Central memory CD8-positive, alpha-beta T cell (primary cell): ENCODE data around the gene OBI1.
A peak's percentile ranks its signal among the peaks of the same experiment; 100 is the strongest.

Experiments
- ATAC-seq: fragments of 150-1000 bp; cut with Tn5 transposase; replicated peaks from 2 replicates; pipeline ENCODE4 v1.10.0; 2022; ENCODE audit warnings: mild to moderate bottlenecking, moderate FRiP score, moderate number of reproducible peaks; ENCODE audit not compliant: poor library complexity, severe bottlenecking; ENCODE audit errors: extremely low read depth
- DNase-seq, 2 donors: peaks; one replicate each; pipeline ENCODE4 v3.0.0; 2021; ENCODE audit warnings: low spot score in 2 of 2
- H3K27ac Mint-ChIP-seq: one replicate; pipeline ENCODE4 v1.8.0; 2022; ENCODE audit warnings: low read depth, mild to moderate bottlenecking, moderate library complexity, mixed read lengths
- H3K27me3 Mint-ChIP-seq: one replicate; pipeline ENCODE4 v1.8.0; 2022; ENCODE audit warnings: mixed read lengths
- H3K36me3 Mint-ChIP-seq: one replicate; pipeline ENCODE4 v1.8.0; 2022; ENCODE audit warnings: mild to moderate bottlenecking, moderate library complexity, mixed read lengths; ENCODE audit not compliant: insufficient read depth
- H3K4me1 Mint-ChIP-seq: one replicate; pipeline ENCODE4 v1.8.0; 2022; ENCODE audit warnings: mixed read lengths
- H3K4me3 Mint-ChIP-seq: one replicate; pipeline ENCODE4 v1.8.0; 2022; ENCODE audit warnings: mild to moderate bottlenecking, moderate library complexity, mixed read lengths
- H3K9me3 Mint-ChIP-seq: one replicate; pipeline ENCODE4 v1.8.0; 2022; ENCODE audit warnings: mixed read lengths

The OBI1 gene

GRCh38 chr13:78606471-78607408 is 52.2 kb downstream of the OBI1 start:
- Mint-ChIP-seq H3K4me3 (no peak overlapping the region), H3K36me3 (peaks cover 17% of the 10 kb centered on the region), H3K9me3 (no peaks in the 10 kb centered on the region), H3K27ac (no peak overlapping the region), H3K27me3 (peaks cover 89% of the 10 kb centered on the region), H3K4me1 (peaks cover 39% of the 10 kb centered on the region)
- ATAC-seq (no peak), DNase-seq (no peak)

GRCh38 chr13:78604782-78605611 is 54.0 kb downstream of the OBI1 start:
- H3K9me3 Mint-ChIP-seq: no peaks in the 10 kb centered on the region
- DNase-seq: no peak
- no peak overlapping the region for H3K4me3 Mint-ChIP-seq
- no peak for ATAC-seq
- H3K4me1 Mint-ChIP-seq: peaks cover 39% of the 10 kb centered on the region
- peaks cover 99% of the 10 kb centered on the region for H3K27me3 Mint-ChIP-seq
- H3K36me3 Mint-ChIP-seq: peaks cover 20% of the 10 kb centered on the region
- no peak overlapping the region for H3K27ac Mint-ChIP-seq

GRCh38 chr13:78603240-78603957 is 55.6 kb downstream of the OBI1 start, which contains the start of gene POU4F1:
POU4F1 (minus strand) TSS chr13:78603552; CDS start chr13:78603326, 226 bp downstream.
- H3K27ac Mint-ChIP-seq: peak within 1 kb of the TSS; percentile 89
- peak; percentile 66 for ATAC-seq
- H3K9me3 Mint-ChIP-seq: no peaks in the 10 kb centered on the region
- peak within 1 kb of the TSS; percentile 84 for H3K4me3 Mint-ChIP-seq
- no peak for DNase-seq
- peaks cover 99% of the 10 kb centered on the region for H3K27me3 Mint-ChIP-seq
- peaks cover 30% of the 10 kb centered on the region for H3K4me1 Mint-ChIP-seq
- peaks cover 22% of the 10 kb centered on the region for H3K36me3 Mint-ChIP-seq

- ATAC-seq: peak; percentile 44
- H3K36me3 Mint-ChIP-seq: peaks cover 22% of the 10 kb centered on the region
- peak overlapping the region; percentile 89 for H3K27ac Mint-ChIP-seq
- H3K4me3 Mint-ChIP-seq: peak overlapping the region; percentile 84
- DNase-seq: no peak
- peaks cover 99% of the 10 kb centered on the region for H3K27me3 Mint-ChIP-seq
- H3K4me1 Mint-ChIP-seq: peaks cover 27% of the 10 kb centered on the region
- H3K9me3 Mint-ChIP-seq: no peaks in the 10 kb centered on the region
Observed at GRCh38 chr13:78602561-78603239, 56.3 kb downstream of the OBI1 start.

DNA sequence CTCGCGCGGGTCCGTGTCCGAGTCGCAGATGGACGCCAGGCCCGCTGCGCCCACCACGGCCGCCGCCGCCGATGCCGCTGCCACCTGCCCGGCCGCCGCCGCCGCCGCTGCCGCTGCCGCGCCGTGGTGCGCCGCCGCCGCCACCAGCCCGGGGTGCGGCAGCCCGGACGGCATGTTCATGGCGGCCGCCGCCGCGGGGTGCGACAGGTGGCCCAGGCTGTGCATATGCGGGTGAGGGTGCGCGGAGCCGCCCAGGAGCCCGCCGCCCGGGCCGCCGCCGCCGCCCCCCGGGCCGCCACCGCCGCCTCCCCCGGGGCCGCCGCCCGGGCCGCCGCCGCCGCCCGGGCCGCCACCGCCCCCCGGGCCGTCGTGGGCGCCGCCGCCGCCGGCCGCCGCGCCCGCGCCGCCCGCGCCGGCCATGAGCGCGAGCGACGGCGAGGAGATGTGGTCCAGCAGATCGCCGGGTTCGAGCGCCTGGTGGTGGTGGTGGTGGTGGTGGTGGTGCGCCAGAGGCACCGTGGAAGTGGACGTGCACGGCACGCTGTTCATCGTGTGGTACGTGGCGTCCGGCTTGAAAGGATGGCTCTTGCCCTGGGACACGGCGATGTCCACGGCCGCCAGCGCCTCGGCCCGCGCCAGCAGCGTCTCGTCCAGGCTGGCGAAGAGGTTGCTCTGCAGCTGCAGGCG is 56.9 kb downstream of the OBI1 start:
- peak overlapping the region; percentile 84 for H3K4me3 Mint-ChIP-seq
- H3K36me3 Mint-ChIP-seq: peaks cover 25% of the 10 kb centered on the region
- H3K27ac Mint-ChIP-seq: peak overlapping the region; percentile 89
- H3K27me3 Mint-ChIP-seq: peaks cover 99% of the 10 kb centered on the region
- H3K9me3 Mint-ChIP-seq: no peaks in the 10 kb centered on the region
- DNase-seq: no peak
- ATAC-seq: no peak
- peaks cover 27% of the 10 kb centered on the region for H3K4me1 Mint-ChIP-seq

DNA sequence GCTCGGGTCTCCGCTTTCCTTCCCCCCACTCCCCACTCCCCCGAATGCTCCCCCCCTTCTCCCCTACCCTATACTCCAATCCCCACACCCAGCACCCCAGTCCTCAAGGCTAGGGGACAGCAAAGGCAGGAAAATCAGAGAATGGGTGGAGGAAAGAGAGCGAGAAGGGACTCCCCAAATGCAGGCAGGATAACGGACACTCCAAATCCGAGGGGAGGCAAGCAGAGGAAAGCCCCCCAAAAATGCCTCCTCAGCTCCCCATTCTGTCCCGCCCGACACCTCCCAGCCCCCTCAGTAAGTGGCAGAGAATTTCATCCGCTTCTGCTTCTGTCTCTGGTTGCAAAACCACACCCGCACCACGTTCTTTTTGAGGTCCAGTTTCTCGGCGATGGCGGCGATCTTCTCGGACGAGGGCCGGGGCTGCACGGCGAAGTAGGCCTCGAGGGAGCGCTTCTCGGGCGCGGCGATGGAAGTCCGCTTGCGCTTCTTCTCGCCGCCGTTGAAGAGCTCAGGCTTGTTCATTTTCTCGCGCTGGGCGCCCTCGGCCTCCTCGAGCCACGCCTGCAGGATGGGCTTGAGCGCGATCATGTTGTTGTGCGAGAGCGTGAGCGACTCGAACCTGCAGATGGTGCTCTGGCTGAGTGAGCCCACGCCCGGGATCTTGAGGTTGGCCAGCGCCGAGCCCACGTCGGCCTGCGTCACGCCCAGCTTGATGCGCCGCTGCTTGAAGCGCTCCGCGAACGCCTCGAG is 57.7 kb downstream of the OBI1 start:
- Mint-ChIP-seq H3K4me1 (peaks cover 27% of the 10 kb centered on the region), H3K27me3 (peaks cover 96% of the 10 kb centered on the region), H3K4me3 (peak overlapping the region; percentile 57), H3K27ac (peak overlapping the region; percentile 44), H3K9me3 (no peaks in the 10 kb centered on the region), H3K36me3 (peaks cover 29% of the 10 kb centered on the region)
- ATAC-seq (no peak), DNase-seq (no peak)

- Mint-ChIP-seq H3K27ac (peak overlapping the region; percentile 44), H3K36me3 (peaks cover 35% of the 10 kb centered on the region), H3K4me3 (peak overlapping the region; percentile 57), H3K27me3 (peaks cover 91% of the 10 kb centered on the region), H3K9me3 (no peaks in the 10 kb centered on the region), H3K4me1 (peaks cover 27% of the 10 kb centered on the region)
- ATAC-seq (no peak), DNase-seq (no peak)
Observed at GRCh38 chr13:78600280-78600883, 58.6 kb downstream of the OBI1 start.

GRCh38 chr13:78599645-78600279 is 59.2 kb downstream of the OBI1 start:
- Mint-ChIP-seq H3K36me3 (peaks cover 36% of the 10 kb centered on the region), H3K27me3 (peaks cover 91% of the 10 kb centered on the region), H3K9me3 (no peaks in the 10 kb centered on the region), H3K4me3 (no peak overlapping the region), H3K27ac (no peak overlapping the region), H3K4me1 (peaks cover 24% of the 10 kb centered on the region)
- no peak for ATAC-seq
- no peak for DNase-seq

DNA sequence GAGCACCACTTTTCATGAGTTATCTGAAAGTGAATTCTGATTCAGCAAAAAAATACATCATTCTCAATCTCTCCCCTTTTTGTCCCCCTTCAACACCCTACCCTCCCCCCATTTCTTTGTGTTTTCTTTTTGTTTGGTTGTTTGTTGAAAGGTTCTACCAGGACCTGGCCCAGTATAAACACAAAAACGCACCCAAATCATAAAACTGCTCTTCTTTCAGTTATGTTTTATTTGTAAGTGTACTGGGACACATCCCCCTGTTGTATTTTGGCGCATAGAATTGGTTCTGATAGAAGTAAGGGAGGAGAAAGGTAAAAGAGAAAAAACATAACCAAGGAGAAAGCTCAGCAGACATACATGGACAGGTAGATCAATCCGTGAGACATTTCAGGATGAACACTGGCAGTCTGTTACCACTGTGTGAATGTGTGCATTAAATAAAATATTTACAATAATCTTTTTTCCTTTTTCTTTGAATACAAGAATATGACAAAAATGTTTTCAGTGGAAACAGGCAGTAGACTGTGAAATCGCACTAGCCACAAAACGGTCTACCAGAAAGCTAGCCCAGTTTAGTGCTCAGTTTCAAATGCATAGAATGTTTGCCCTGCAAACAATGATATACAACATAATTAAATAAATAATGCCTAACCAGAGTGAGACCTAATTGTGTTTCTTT is 59.9 kb downstream of the OBI1 start:
- H3K4me1 Mint-ChIP-seq: peaks cover 18% of the 10 kb centered on the region
- H3K27ac Mint-ChIP-seq: no peak overlapping the region
- DNase-seq: no peak
- H3K4me3 Mint-ChIP-seq: no peak overlapping the region
- H3K27me3 Mint-ChIP-seq: peaks cover 91% of the 10 kb centered on the region
- peaks cover 40% of the 10 kb centered on the region for H3K36me3 Mint-ChIP-seq
- ATAC-seq: no peak
- H3K9me3 Mint-ChIP-seq: no peaks in the 10 kb centered on the region

DNA sequence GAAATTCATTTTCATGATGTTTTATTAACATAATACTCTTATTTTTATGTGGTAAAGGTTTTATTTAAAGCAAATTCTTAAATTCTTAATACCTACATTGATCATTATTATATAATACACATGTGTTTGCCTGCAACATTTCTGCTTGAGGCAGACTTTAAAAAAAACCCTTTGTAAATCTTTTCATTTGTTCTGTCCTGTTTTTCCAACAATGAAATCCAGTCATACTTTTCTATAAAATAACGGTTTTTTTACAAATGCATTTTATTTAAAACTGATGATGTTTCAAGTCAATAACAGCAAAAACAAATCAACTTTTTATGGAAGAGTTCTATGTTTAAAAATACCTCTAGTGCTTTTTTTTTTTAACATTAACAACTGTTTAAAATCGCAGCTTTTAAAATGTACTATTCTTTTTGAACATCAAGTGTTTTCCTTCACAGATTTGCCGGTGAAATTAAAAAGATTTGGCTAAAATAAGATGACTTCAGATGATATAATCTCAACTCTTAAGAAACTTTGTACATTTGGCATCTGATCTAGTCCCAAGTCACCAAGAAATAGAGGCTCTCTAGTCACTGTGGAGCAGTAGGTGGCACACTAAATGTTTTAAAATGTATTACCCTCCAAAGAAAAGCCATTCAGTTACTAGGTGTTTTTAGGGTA is 60.7 kb downstream of the OBI1 start:
- no peaks in the 10 kb centered on the region for H3K9me3 Mint-ChIP-seq

More for the DNA sequence above, 60.7 kb downstream of the OBI1 start:
- no peak overlapping the region for H3K4me3 Mint-ChIP-seq
- peaks cover 91% of the 10 kb centered on the region for H3K27me3 Mint-ChIP-seq
- ATAC-seq: no peak
- no peak overlapping the region for H3K27ac Mint-ChIP-seq
- peaks cover 9% of the 10 kb centered on the region for H3K4me1 Mint-ChIP-seq
- H3K36me3 Mint-ChIP-seq: peaks cover 36% of the 10 kb centered on the region
- no peak for DNase-seq
